ENCODE results near the gene RNU2-63P.

GRCh38 chr2:88019985-88020384, 3.6 kb upstream of the RNU2-63P start:
- TF ChIP-seq CTCF (IDR thresholded peaks at IDR 0.05; ENCODE audit: poor library complexity), result no peak
- no peak for TF ChIP-seq EZH2 (IDR thresholded peaks at IDR 0.05; ENCODE audit: borderline replicate concordance)
- no peak for TF ChIP-seq EZH2phosphoT487 (IDR thresholded peaks at IDR 0.05; ENCODE audit: low read depth, severe bottlenecking, unreplicated experiment)
